K562 treated with DMSO at 1 percent for 4 hours (cell line): ENCODE results near the gene TRMT61A. TPM values are rescaled to one million over a fixed set of nuclear protein-coding genes. Genes with fewer than 3 reads are reported as not detected.

Experiments used
- total RNA-seq: library from RNA; unstranded; fragments of 300-600 nt; gene quantifications from 2 replicates; pipeline ENCODE4 v1.2.3, GENCODE V29; 2022; ENCODE audit not compliant: insufficient read depth

The TRMT61A gene
- 4.2 and 4.8 TPM in 2 replicates for total RNA-seq

GRCh38 chr14:103528587-103529382 is at the start of gene TRMT61A:
Gene TRMT61A (plus strand): TSS chr14:103529196. CDS start chr14:103529979, 783 bp downstream.

GRCh38 chr14:103522649-103523574 is 6.1 kb upstream of the TRMT61A start, which contains the start of gene CKB:
Gene CKB (minus strand): TSS chr14:103522830. CDS start chr14:103522493, 337 bp downstream.

GRCh38 chr14:103562429-103563225 is 33.6 kb downstream of the TRMT61A start, which contains the start of the genes BAG5 and COA8:
Gene BAG5 (minus strand): TSS chr14:103562657. CDS start chr14:103561164, 1,493 bp downstream.
Gene COA8 (plus strand): TSS chr14:103562960. CDS start chr14:103563002, 42 bp downstream.

Other genes with a start within 250 kb of the TRMT61A start
- gene EIF5, start 195.0 kb upstream of the TRMT61A start, total RNA-seq = 108 and 123 TPM in 2 replicates
- 46.0 and 49.3 TPM in 2 replicates for gene MARK3, start 143.8 kb upstream of the TRMT61A start, total RNA-seq
- 336 and 405 TPM in 2 replicates for gene CKB, start 6.4 kb upstream of the TRMT61A start, total RNA-seq
- 6.1 and 9.7 TPM in 2 replicates for gene BAG5, start 33.5 kb downstream of the TRMT61A start, total RNA-seq
- gene COA8, start 33.8 kb downstream of the TRMT61A start, total RNA-seq = 39.4 and 42.5 TPM in 2 replicates
- 78.2 and 112 TPM in 2 replicates for gene KLC1, start 100.0 kb downstream of the TRMT61A start, total RNA-seq
- 22.3 and 26.3 TPM in 2 replicates for gene XRCC3, start 186.3 kb downstream of the TRMT61A start, total RNA-seq
- 20.7 and 21.1 TPM in 2 replicates for gene ZFYVE21, start 186.6 kb downstream of the TRMT61A start, total RNA-seq